Caco-2 (cell line): ENCODE data around the gene PRLR. TPM values are rescaled to one million over a fixed set of nuclear protein-coding genes. Genes with fewer than 3 reads are reported as not detected.

Experiments used
- BruUV-seq: library from RNA; stranded (reverse); fragments of 400-500 nt; replicated peaks from 2 replicates; lab custom pipeline; 2021; lab: Mats Ljungman, UMichigan
- CTCF ChIA-PET: fragments of 300-600 bp; sonication (Branson Sonifier 250); formaldehyde crosslinking; loops from one replicate; lab custom pipeline; 2022; ENCODE audit warnings: antibody characterized with exemption; lab: Charles Lee
- POLR2A ChIA-PET: fragments of 300-600 bp; sonication (Branson Sonifier 250); formaldehyde crosslinking; loops from one replicate; lab custom pipeline; 2022; ENCODE audit warnings: antibody characterized with exemption; lab: Charles Lee
- DNase-seq, 2 experiments: peaks; one replicate each; pipeline versions ENCODE4 v3.0.0 to v3.0.0-alpha.2; 2020 to 2022
- H3K27me3 ChIP-seq: replicated peaks from 2 replicates; pipeline ENCODE4 v1.6.0; 2011; ENCODE audit warnings: low read length; ENCODE audit not compliant: control insufficient read depth, insufficient read depth
- H3K36me3 ChIP-seq: 2 replicates; pipeline ENCODE4 v1.5.1; 2011; ENCODE audit warnings: low read length; ENCODE audit not compliant: control insufficient read depth, insufficient read depth
- H3K4me1 ChIP-seq: fragments of 250-450 bp; sonication (Bioruptor Pico); 2 replicates; pipeline ENCODE4 v1.5.1; 2020; ENCODE audit warnings: mild to moderate bottlenecking
- H3K4me3 ChIP-seq: 2 replicates; pipeline ENCODE4 v1.5.1; 2011; ENCODE audit warnings: low read depth, mild to moderate bottlenecking, control low read depth, low read length
- H3K9me3 ChIP-seq: fragments of 250-450 bp; sonication (Bioruptor Pico); 2 replicates; pipeline ENCODE4 v1.5.1; 2020; ENCODE audit warnings: mild to moderate bottlenecking, moderate library complexity
- H3K27ac Mint-ChIP-seq: one replicate; pipeline ENCODE4 v1.8.0; 2022; ENCODE audit warnings: mixed read lengths; ENCODE audit not compliant: unreplicated experiment
- H3K27me3 Mint-ChIP-seq: one replicate; pipeline ENCODE4 v1.8.0; 2022; ENCODE audit warnings: mixed read lengths; ENCODE audit not compliant: insufficient read depth, unreplicated experiment
- H3K36me3 Mint-ChIP-seq: one replicate; pipeline ENCODE4 v1.8.0; 2022; ENCODE audit warnings: mild to moderate bottlenecking, mixed read lengths; ENCODE audit not compliant: insufficient read depth, unreplicated experiment
- H3K4me1 Mint-ChIP-seq: one replicate; pipeline ENCODE4 v1.8.0; 2022; ENCODE audit warnings: low read depth, mixed read lengths; ENCODE audit not compliant: unreplicated experiment
- H3K4me3 Mint-ChIP-seq: one replicate; pipeline ENCODE4 v1.8.0; 2022; ENCODE audit warnings: mild to moderate bottlenecking, moderate library complexity, mixed read lengths; ENCODE audit not compliant: unreplicated experiment
- H3K9me3 Mint-ChIP-seq: one replicate; pipeline ENCODE4 v1.8.0; 2022; ENCODE audit warnings: mixed read lengths; ENCODE audit not compliant: unreplicated experiment
- CTCF ChIP-seq, 2 experiments: fragments of 200-600 bp in 1 of 2; IDR thresholded peaks; 1 replicate in 1 of 2; 2 replicates in 1 of 2; pipeline versions ENCODE4 v1.5.1 to v1.8.0; 2011 to 2022; ENCODE audit warnings: antibody characterized with exemption in 1 of 2, control low read depth in 1 of 2, inconsistent platforms in 1 of 2, low read depth in 1 of 2, low read length in 1 of 2, mild to moderate bottlenecking in 1 of 2, moderate library complexity in 1 of 2; ENCODE audit not compliant: insufficient read depth in 1 of 2, severe bottlenecking in 1 of 2, unreplicated experiment in 1 of 2
- intact Hi-C: fragments of 100-400 bp; cut with micrococcal nuclease; formaldehyde crosslinking; loops from one replicate; pipeline ENCODE4 v1.10.0; 2022; ENCODE audit not compliant: unreplicated experiment
- total RNA-seq: library from RNA; stranded (reverse); gene quantifications from 2 replicates; pipeline ENCODE4 v1.2.3, GENCODE V29; 2022

Gene PRLR
- total RNA-seq, 1 experiment from 2014 or later, result 2.3 TPM

GRCh38 chr5:35096216-35096615 lies 134.1 kb downstream of the PRLR start:
- Histone ChIP-seq H3K9me3 (no peaks in the 10 kb centered on the region), H3K4me3 (no peak overlapping the region), H3K4me1 (no peaks in the 10 kb centered on the region), H3K27me3 (no peaks in the 10 kb centered on the region), H3K36me3 (no peaks in the 10 kb centered on the region)
- ChIA-PET CTCF (no interaction called here), POLR2A (no interaction called here)
- no TSS peak for BruUV-seq
- no peaks in the 10 kb centered on the region for H3K9me3 Mint-ChIP-seq
- no peak for DNase-seq
- H3K4me3 Mint-ChIP-seq, result no peak overlapping the region
- intact Hi-C loops, result no loop called here
- TF ChIP-seq CTCF (IDR thresholded peaks at IDR 0.05; ENCODE audit: insufficient read depth in 1 of 2, low read depth in 1 of 2, low read length in 1 of 2, severe bottlenecking in 1 of 2, unreplicated experiment in 1 of 2), result no peak
- no peaks in the 10 kb centered on the region for H3K27me3 Mint-ChIP-seq
- no peak overlapping the region for H3K27ac Mint-ChIP-seq
- no peaks in the 10 kb centered on the region for H3K4me1 Mint-ChIP-seq
- H3K36me3 Mint-ChIP-seq, result peaks cover 5% of the 10 kb centered on the region

GRCh38 chr5:35095366-35095765 lies 134.9 kb downstream of the PRLR start:
- DNase-seq, result no peak
- TF ChIP-seq CTCF (IDR thresholded peaks at IDR 0.05; ENCODE audit: insufficient read depth in 1 of 2, low read depth in 1 of 2, low read length in 1 of 2, severe bottlenecking in 1 of 2, unreplicated experiment in 1 of 2), result no peak
- ChIA-PET POLR2A (no interaction called here), CTCF (no interaction called here)
- H3K4me1 Mint-ChIP-seq, result no peaks in the 10 kb centered on the region
- H3K27me3 Mint-ChIP-seq, result no peaks in the 10 kb centered on the region
- Histone ChIP-seq H3K9me3 (no peaks in the 10 kb centered on the region), H3K27me3 (no peaks in the 10 kb centered on the region), H3K4me1 (no peaks in the 10 kb centered on the region), H3K36me3 (no peaks in the 10 kb centered on the region), H3K4me3 (no peak overlapping the region)
- H3K27ac Mint-ChIP-seq, result no peak overlapping the region
- BruUV-seq, result no TSS peak
- intact Hi-C loops, result no loop called here
- H3K9me3 Mint-ChIP-seq, result no peaks in the 10 kb centered on the region
- H3K36me3 Mint-ChIP-seq, result peaks cover 5% of the 10 kb centered on the region
- no peak overlapping the region for H3K4me3 Mint-ChIP-seq

GRCh38 chr5:35094948-35095347 lies 135.3 kb downstream of the PRLR start:
- H3K9me3 Mint-ChIP-seq, result no peaks in the 10 kb centered on the region
- H3K36me3 Mint-ChIP-seq, result peaks cover 5% of the 10 kb centered on the region
- no peak overlapping the region for H3K27ac Mint-ChIP-seq
- H3K36me3 ChIP-seq, result no peaks in the 10 kb centered on the region
- ChIA-PET POLR2A (no interaction called here), CTCF (no interaction called here)
- no peak overlapping the region for H3K4me3 ChIP-seq
- H3K27me3 Mint-ChIP-seq, result no peaks in the 10 kb centered on the region
- H3K9me3 ChIP-seq, result no peaks in the 10 kb centered on the region
- no peaks in the 10 kb centered on the region for H3K4me1 ChIP-seq
- no peak for TF ChIP-seq CTCF (IDR thresholded peaks at IDR 0.05; ENCODE audit: insufficient read depth in 1 of 2, low read depth in 1 of 2, low read length in 1 of 2, severe bottlenecking in 1 of 2, unreplicated experiment in 1 of 2)
- no peak for DNase-seq
- H3K4me1 Mint-ChIP-seq, result no peaks in the 10 kb centered on the region
- no TSS peak for BruUV-seq
- intact Hi-C loops, result no loop called here
- no peak overlapping the region for H3K4me3 Mint-ChIP-seq
- no peaks in the 10 kb centered on the region for H3K27me3 ChIP-seq
